Activated T-cell treated with anti-CD3 and anti-CD28 coated beads, Interleukin-2, amount 50 U/mL, for 72 hours (primary cell): ENCODE measurements around the gene PRDM4. TPM values are rescaled to one million over a fixed set of nuclear protein-coding genes. Genes with fewer than 3 reads are reported as not detected.
"Not testable (repeated sequence)": the region's sequence is repeated elsewhere in the genome, so short reads cannot be mapped to it uniquely, and the experiment has no call there.

Source experiments
- ATAC-seq, 2 donors: fragments of 150-1000 bp; cut with Tn5 transposase; replicated peaks in 1 of 2; 2 replicates each; pipeline ENCODE4 v1.10.0; 2021; ENCODE audit warnings: moderate library complexity in 2 of 2, mild to moderate bottlenecking in 1 of 2
- DNase-seq, 2 donors: peaks; one replicate each; pipeline ENCODE4 v3.0.0; 2021 to 2022; ENCODE audit warnings: mixed read lengths in 1 of 2
- H3K27ac Mint-ChIP-seq: one replicate; pipeline ENCODE4 v1.8.0; 2022; ENCODE audit warnings: mild to moderate bottlenecking, moderate library complexity, mixed read lengths
- H3K27me3 Mint-ChIP-seq: one replicate; pipeline ENCODE4 v1.8.0; 2022; ENCODE audit warnings: low read depth, mixed read lengths
- H3K36me3 Mint-ChIP-seq, 2 donors: one replicate each; pipeline ENCODE4 v1.8.0; 2022; ENCODE audit warnings: mixed read lengths in 2 of 2, mild to moderate bottlenecking in 1 of 2; ENCODE audit not compliant: insufficient read depth in 2 of 2
- H3K4me1 Mint-ChIP-seq: one replicate; pipeline ENCODE4 v1.8.0; 2022; ENCODE audit warnings: low read depth, mixed read lengths
- H3K4me3 Mint-ChIP-seq, 2 donors: one replicate each; pipeline ENCODE4 v1.8.0; 2022; ENCODE audit warnings: mild to moderate bottlenecking in 2 of 2, mixed read lengths in 2 of 2, moderate library complexity in 2 of 2
- H3K9me3 Mint-ChIP-seq, 2 donors: one replicate each; pipeline ENCODE4 v1.8.0; 2022; ENCODE audit warnings: mixed read lengths in 2 of 2
- total RNA-seq, 2 donors: library from RNA; stranded (reverse); gene quantifications; one replicate each; pipeline ENCODE4 v1.2.3, GENCODE V29; 2022

Gene PRDM4
- total RNA-seq, 2 donors from 2014 or later: 32.2 to 35.9 TPM

DNA sequence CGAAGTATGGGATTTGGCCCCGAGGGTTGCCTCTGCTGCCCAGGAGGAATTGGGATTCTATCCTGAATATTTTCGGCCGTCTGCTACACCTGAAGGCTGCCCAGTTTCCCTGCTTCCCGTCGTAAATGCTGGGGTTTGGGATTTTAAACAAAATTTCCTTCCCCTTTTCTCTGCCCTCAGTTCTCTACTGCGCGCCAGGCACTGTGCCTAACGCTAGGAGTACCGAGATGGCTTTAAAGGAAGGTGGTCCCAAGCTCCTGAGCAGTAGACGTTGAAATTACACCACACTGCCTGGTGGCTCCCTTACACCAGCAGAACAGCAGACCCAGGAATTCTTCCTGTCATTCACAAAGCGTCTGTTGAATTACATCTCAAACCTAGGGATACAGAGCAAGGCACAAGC, 566 bp upstream of the PRDM4 start:
- Mint-ChIP-seq H3K27me3 (no peaks in the 10 kb centered on the region), H3K9me3 (peaks cover 0 to 1% of the 10 kb centered on the region in 2 donors), H3K36me3 (peaks cover 1 to 9% of the 10 kb centered on the region in 2 donors), H3K27ac (peak overlapping the region; percentile 91), H3K4me1 (peaks cover 27% of the 10 kb centered on the region), H3K4me3 (peak overlapping the region; percentile 84 to 93)
- ATAC-seq: no peak
- DNase-seq: no peak

GRCh38 chr12:107760207-107760808, 629 bp downstream of the PRDM4 start:
- H3K27me3 Mint-ChIP-seq: no peaks in the 10 kb centered on the region
- H3K4me3 Mint-ChIP-seq: peak overlapping the region; percentile 90 to 97
- H3K4me1 Mint-ChIP-seq: peaks cover 27% of the 10 kb centered on the region
- H3K36me3 Mint-ChIP-seq: peaks cover 2 to 12% of the 10 kb centered on the region in 2 donors
- DNase-seq (peak; percentile 44 to 47), ATAC-seq (peak; percentile 14 to 21)
- H3K27ac Mint-ChIP-seq: peak overlapping the region; percentile 88
- peaks cover 0 to 1% of the 10 kb centered on the region in 2 donors for H3K9me3 Mint-ChIP-seq

- Mint-ChIP-seq H3K27me3 (no peaks in the 10 kb centered on the region), H3K4me1 (peaks cover 27% of the 10 kb centered on the region), H3K9me3 (peaks cover 0 to 1% of the 10 kb centered on the region in 2 donors), H3K36me3 (peaks cover 2 to 13% of the 10 kb centered on the region in 2 donors), H3K4me3 (peak overlapping the region; percentile 90 to 97), H3K27ac (peak overlapping the region; percentile 88)
- ATAC-seq (peak; percentile 17 to 48), DNase-seq (peak; percentile 48 to 54)
Measured at GRCh38 chr12:107759410-107759809, 1.5 kb downstream of the PRDM4 start.

- Mint-ChIP-seq H3K9me3 (no peaks in the 10 kb centered on the region), H3K4me1 (no peaks in the 10 kb centered on the region), H3K27ac (no peak overlapping the region), H3K4me3 (no peak overlapping the region), H3K27me3 (no peaks in the 10 kb centered on the region), H3K36me3 (peaks cover 8 to 18% of the 10 kb centered on the region in 2 donors)
- DNase-seq (no peak), ATAC-seq (peak in 1 of 2 donors; percentile 23)
Measured at GRCh38 chr12:107749083-107749482, 11.9 kb downstream of the PRDM4 start.

GRCh38 chr12:107748472-107748871, 12.5 kb downstream of the PRDM4 start:
- ATAC-seq: no peak
- Mint-ChIP-seq H3K27me3 (no peaks in the 10 kb centered on the region), H3K4me1 (no peaks in the 10 kb centered on the region)

GRCh38 chr12:107736914-107737313, 24.0 kb downstream of the PRDM4 start:
- Mint-ChIP-seq H3K4me3 (no peak overlapping the region), H3K27ac (no peak overlapping the region), H3K36me3 (peaks cover 16 to 46% of the 10 kb centered on the region in 2 donors), H3K9me3 (no peaks in the 10 kb centered on the region), H3K27me3 (no peaks in the 10 kb centered on the region), H3K4me1 (no peaks in the 10 kb centered on the region)
- ATAC-seq (no peak), DNase-seq (no peak)

More at GRCh38 chr12:107748472-107748871, 12.5 kb downstream of the PRDM4 start:
- peaks cover 9 to 17% of the 10 kb centered on the region in 2 donors for H3K36me3 Mint-ChIP-seq
- H3K9me3 Mint-ChIP-seq: no peaks in the 10 kb centered on the region
- no peak overlapping the region for H3K27ac Mint-ChIP-seq
- no peak for DNase-seq
- no peak overlapping the region for H3K4me3 Mint-ChIP-seq

- H3K36me3 Mint-ChIP-seq: peaks cover 14 to 40% of the 10 kb centered on the region in 2 donors
- DNase-seq (no peak), ATAC-seq (no peak)
- H3K9me3 Mint-ChIP-seq: no peaks in the 10 kb centered on the region
- H3K4me1 Mint-ChIP-seq: no peaks in the 10 kb centered on the region
- no peak overlapping the region for H3K4me3 Mint-ChIP-seq
- H3K27me3 Mint-ChIP-seq: no peaks in the 10 kb centered on the region
- H3K27ac Mint-ChIP-seq: no peak overlapping the region
Measured at GRCh38 chr12:107735763-107736162, 25.2 kb downstream of the PRDM4 start.

GRCh38 chr12:107734139-107734538, 26.8 kb downstream of the PRDM4 start:
- peaks cover 12 to 31% of the 10 kb centered on the region in 2 donors for H3K36me3 Mint-ChIP-seq
- no peaks in the 10 kb centered on the region for H3K4me1 Mint-ChIP-seq
- no peak overlapping the region for H3K4me3 Mint-ChIP-seq
- peak overlapping the region; percentile 22 for H3K27ac Mint-ChIP-seq
- ATAC-seq: no peak
- no peak for DNase-seq
- no peaks in the 10 kb centered on the region for H3K9me3 Mint-ChIP-seq
- no peaks in the 10 kb centered on the region for H3K27me3 Mint-ChIP-seq

GRCh38 chr12:107732365-107732764, 28.6 kb downstream of the PRDM4 start:
- Mint-ChIP-seq H3K4me3 (no peak overlapping the region), H3K9me3 (peaks cover 0 to 1% of the 10 kb centered on the region in 2 donors), H3K27me3 (no peaks in the 10 kb centered on the region), H3K27ac (no peak overlapping the region), H3K4me1 (no peaks in the 10 kb centered on the region), H3K36me3 (peaks cover 6 to 19% of the 10 kb centered on the region in 2 donors)
- DNase-seq: no peak
- no peak for ATAC-seq

DNA sequence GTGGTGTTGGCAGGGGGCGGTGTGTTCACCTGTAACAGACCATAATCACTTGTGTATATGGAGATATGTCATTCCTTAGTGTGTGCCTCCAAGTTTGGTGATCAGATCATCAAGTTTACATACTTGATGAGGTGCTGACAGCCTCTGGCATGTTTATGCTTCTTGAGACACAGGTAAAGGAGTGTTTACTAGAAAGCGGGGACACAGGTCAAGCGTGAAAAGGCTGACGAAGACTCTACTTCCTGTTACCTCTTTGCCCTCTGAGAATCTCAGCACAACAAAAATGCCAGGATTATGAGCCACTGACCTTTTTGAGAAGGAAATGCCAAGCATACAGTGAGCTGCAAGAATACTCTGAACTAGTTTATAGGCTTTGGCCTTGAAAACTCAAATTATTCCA, 29.6 kb downstream of the PRDM4 start:
- DNase-seq (no peak), ATAC-seq (no peak)
- H3K4me3 Mint-ChIP-seq: no peak overlapping the region
- H3K9me3 Mint-ChIP-seq: peaks cover 0 to 1% of the 10 kb centered on the region in 2 donors
- no peaks in the 10 kb centered on the region for H3K4me1 Mint-ChIP-seq
- no peak overlapping the region for H3K27ac Mint-ChIP-seq
- no peaks in the 10 kb centered on the region for H3K27me3 Mint-ChIP-seq
- H3K36me3 Mint-ChIP-seq: peaks cover 7 to 12% of the 10 kb centered on the region in 2 donors

DNA sequence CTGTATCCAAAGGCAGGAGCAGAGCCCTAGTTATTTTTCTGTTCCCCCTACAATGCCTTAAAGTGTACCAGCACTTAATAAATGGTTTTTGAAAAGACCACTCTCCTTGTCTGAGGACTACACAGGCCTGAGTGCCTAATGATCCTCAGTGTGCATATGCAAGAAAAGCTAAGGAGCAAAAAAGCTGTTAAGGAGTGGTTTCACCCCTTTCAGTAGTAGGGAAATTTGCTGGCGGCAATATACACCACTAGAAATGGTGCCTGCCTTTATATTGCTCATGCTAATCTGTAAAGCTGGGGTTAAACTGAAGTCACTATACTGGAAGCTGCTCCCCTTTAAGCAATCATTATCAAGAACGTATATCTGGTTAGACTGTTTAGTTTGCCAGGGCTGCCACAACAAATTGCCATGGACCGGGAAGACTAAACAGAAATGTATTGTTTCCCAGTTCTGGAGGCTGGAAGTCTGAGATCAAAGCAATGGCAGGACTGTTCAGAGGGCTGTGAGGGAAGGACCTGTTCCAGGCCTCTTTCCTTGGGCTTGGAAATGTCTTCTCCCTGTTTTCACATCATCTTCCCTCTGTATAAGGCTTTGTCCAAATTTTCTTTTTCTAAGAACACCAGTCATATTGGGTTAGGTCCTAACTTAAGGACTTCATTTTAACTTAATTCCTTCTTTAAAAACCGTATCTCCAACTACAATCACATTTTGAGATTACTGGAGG, 30.2 kb downstream of the PRDM4 start:
- Mint-ChIP-seq H3K27me3 (no peaks in the 10 kb centered on the region), H3K36me3 (peaks cover 4 to 8% of the 10 kb centered on the region in 2 donors), H3K27ac (no peak overlapping the region), H3K4me1 (no peaks in the 10 kb centered on the region), H3K4me3 (no peak overlapping the region), H3K9me3 (peaks cover 0 to 1% of the 10 kb centered on the region in 2 donors)
- DNase-seq (no peak), ATAC-seq (no peak)

GRCh38 chr12:107727742-107728141, 33.2 kb downstream of the PRDM4 start:
- H3K9me3 Mint-ChIP-seq, H3K4me3 Mint-ChIP-seq, H3K27me3 Mint-ChIP-seq, DNase-seq, ATAC-seq, H3K36me3 Mint-ChIP-seq, H3K4me1 Mint-ChIP-seq, H3K27ac Mint-ChIP-seq: not testable (repeated sequence)

- H3K27ac Mint-ChIP-seq, H3K4me1 Mint-ChIP-seq, H3K4me3 Mint-ChIP-seq, DNase-seq, H3K27me3 Mint-ChIP-seq, ATAC-seq, H3K9me3 Mint-ChIP-seq, H3K36me3 Mint-ChIP-seq: not testable (repeated sequence)
Measured at GRCh38 chr12:107727327-107727726, 33.6 kb downstream of the PRDM4 start.
